Melanocyte of skin (primary cell): ENCODE data around the gene ABHD16A. TPM values are rescaled to one million over a fixed set of nuclear protein-coding genes. Genes with fewer than 3 reads are reported as not detected.

Source experiments
- total RNA-seq, 2 donors: library from RNA; depleted of rRNA; stranded (reverse); fragments of >200 nt; gene quantifications; 2 replicates each; pipeline ENCODE4 v1.2.3, GENCODE V29; 2012

ABHD16A gene
- total RNA-seq = 10 to 100 TPM; 47.0 to 53.0 TPM

GRCh38 chr6:31702819-31703716, at the start of gene ABHD16A:
TSS of gene ABHD16A (minus strand) at chr6:31703324. CDS start at chr6:31703281, 43 bp downstream.

GRCh38 chr6:31739639-31740396, 36.7 kb upstream of the ABHD16A start, which contains the start of gene MSH5:
TSS of gene MSH5 (plus strand) at chr6:31740005. CDS start at chr6:31740467, 462 bp downstream.

GRCh38 chr6:31736021-31736767, 33.1 kb upstream of the ABHD16A start, which contains the start of gene CLIC1:
TSS of gene CLIC1 (minus strand) at chr6:31736530. CDS start at chr6:31736300, 230 bp downstream.

GRCh38 chr6:31728767-31729514, 25.8 kb upstream of the ABHD16A start, which contains the start of gene DDAH2:
TSS of gene DDAH2 (minus strand) at chr6:31729299. CDS start at chr6:31729161, 138 bp downstream.

GRCh38 chr6:31723245-31723979, 20.3 kb upstream of the ABHD16A start, which contains the start of gene MPIG6B:
TSS of gene MPIG6B (plus strand) at chr6:31723373. CDS start at chr6:31723384, 11 bp downstream.

DNA sequence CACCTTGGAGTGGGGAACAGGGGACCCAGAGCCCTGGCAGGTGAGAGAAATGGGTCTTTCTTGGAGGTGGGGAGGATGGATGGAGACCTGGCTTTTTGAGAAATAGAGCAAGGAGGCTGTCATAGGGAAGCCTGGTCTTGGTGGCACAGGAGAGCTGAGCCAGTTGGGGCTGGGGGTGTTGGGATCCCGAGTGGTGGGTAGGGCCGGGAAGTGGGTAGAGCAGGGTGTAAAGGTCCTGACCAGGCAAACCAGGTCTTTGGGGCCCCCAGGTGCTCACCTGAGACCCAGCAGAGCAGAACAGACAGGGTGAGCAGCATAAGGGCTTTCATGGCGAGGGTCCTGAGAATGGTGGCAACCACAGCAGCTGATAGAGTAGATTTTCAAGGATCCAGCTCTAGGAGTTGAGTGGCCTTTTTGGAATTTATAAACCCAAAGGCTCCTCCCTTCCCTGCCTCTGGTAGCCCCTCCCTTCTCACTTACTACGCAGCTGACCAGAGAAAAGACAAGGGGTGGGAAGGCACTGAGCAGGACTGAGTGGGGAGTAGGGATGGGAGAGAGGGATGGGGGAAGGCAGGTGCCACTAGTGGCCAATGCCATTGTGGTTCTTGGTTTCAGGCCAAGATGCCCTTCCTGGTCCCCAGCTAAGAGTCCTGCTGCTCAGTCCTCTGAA, 18.4 kb upstream of the ABHD16A start, which contains the start of gene LY6G6C:
Gene LY6G6C (minus strand): TSS at position 396 of the 670 bp plus-strand sequence. CDS start 67 bp downstream, at position 329.

GRCh38 chr6:31715022-31715958, 12.2 kb upstream of the ABHD16A start, which contains the start of gene LY6G6D:
TSS of gene LY6G6D (plus strand) at chr6:31715348. CDS start at chr6:31715356, 8 bp downstream.

DNA sequence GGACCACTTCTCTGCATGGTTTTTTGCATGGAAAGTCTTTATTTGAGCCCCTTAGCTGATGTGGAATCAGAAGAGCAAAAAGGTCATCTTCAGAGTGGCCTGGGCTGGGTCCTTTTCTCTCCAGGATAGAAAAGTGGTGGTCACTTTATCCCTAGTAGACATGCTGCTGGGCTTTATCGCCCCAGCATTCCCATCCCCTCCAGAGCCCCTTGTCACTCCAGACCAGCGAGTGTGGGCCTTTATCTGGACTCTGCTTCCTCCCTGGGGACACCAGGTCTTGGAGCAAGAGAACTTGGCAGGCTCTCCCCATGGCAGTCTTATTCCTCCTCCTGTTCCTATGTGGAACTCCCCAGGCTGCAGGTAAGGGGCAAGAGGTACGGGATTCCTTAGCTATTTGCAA, 3.5 kb upstream of the ABHD16A start, which contains the start of gene LY6G6F:
Gene LY6G6F (plus strand): TSS at position 268 of the 400 bp plus-strand sequence. CDS start 41 bp downstream, at position 309.

GRCh38 chr6:31680226-31681134, 22.6 kb downstream of the ABHD16A start, which contains the start of gene LY6G5C:
TSS of gene LY6G5C (minus strand) at chr6:31681067. CDS start at chr6:31680373, 694 bp downstream.

DNA sequence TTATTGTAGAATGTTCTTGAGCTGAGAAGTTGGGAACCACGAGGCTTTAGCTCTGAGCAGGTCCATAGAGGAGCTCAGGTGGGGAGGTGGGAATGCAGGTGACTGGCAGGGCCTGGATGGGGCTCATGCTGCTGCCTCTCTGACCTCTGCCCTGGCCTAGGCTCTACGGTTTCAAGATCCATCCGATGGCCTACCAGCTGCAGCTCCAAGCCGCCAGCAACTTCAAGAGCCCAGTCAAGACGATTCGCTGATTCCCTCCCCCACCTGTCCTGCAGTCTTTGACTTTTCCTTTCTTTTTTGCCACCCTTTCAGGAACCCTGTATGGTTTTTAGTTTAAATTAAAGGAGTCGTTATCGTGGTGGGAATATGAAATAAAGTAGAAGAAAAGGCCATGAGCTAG, 33.4 kb downstream of the ABHD16A start, which contains the start of gene LY6G5B:
Gene LY6G5B (plus strand): TSS at position 301 of the 400 bp plus-strand sequence. CDS start 975 bp downstream, outside the sequence.

DNA sequence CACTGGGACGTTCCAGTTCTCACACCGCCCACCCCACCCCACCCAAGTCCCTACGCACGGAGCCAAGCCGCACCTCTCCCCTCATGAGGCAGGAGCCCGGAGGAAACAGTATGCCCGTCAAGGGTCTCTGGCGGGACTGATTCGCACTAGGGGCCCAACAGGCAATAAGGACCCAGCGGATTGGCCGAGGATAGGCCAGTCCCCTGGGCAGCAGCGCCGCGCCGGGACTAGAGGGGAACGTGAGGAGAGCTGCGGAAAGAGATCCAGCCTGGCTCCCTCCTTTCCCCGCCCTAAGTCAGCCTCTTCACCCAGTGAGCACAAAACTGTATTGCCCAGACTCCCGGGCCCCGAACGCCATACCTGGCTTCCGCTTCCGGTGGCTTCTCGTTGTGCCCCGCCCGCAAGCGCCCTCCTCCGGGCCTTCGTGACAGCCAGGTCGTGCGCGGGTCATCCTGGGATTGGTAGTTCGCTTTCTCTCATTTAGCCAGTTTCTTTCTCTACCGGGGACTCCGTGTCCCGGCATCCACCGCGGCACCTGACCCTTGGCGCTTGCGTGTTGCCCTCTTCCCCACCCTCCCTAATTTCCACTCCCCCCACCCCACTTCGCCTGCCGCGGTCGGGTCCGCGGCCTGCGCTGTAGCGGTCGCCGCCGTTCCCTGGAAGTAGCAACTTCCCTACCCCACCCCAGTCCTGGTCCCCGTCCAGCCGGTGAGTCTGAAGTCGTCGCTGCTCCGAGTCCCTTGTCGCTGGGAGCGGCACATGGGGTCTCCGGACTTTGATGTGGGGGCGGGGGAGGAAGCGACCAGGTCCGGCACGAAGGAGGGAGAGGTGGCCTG, 37.4 kb downstream of the ABHD16A start, which contains the start of gene CSNK2B:
Gene CSNK2B (plus strand): TSS at position 580 of the 836 bp plus-strand sequence. CDS start 752 bp downstream, outside the sequence.

DNA sequence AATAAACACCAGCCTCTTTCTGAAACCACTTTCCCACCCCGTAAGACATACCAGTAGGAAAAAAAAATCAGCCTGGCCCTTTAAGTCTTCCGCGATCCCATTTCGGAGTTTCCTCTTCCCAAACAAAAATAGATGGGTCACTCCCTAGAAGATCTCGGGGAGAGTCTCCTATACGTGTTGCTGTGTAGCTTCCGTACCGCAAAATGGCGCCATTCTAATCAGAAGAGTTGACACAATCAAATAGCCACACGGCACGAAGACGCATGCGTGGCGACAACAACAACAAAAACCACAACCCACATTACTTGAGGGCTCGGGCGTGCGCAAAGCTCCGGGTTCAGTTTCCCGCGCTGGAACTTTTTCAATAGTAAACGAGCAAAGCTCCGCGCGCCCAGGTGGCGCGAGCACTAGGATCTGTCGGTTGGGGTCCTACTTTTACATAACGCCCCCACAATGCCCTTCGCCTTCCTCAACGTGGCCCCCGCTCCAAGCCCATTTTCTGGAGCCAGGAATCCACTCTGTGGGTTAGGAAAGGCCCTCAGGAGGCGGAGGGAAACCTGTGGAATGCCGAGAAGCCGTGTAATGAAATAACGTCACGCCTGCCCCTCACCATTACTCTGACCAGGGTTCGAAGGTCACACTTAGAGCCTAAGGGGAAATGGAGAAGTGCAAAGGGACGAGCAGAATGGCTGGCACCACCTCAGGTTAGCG, 38.2 kb downstream of the ABHD16A start, which contains the start of gene GPANK1:
Gene GPANK1 (minus strand): TSS at position 208 of the 711 bp plus-strand sequence. CDS start 519 bp downstream, outside the sequence.

DNA sequence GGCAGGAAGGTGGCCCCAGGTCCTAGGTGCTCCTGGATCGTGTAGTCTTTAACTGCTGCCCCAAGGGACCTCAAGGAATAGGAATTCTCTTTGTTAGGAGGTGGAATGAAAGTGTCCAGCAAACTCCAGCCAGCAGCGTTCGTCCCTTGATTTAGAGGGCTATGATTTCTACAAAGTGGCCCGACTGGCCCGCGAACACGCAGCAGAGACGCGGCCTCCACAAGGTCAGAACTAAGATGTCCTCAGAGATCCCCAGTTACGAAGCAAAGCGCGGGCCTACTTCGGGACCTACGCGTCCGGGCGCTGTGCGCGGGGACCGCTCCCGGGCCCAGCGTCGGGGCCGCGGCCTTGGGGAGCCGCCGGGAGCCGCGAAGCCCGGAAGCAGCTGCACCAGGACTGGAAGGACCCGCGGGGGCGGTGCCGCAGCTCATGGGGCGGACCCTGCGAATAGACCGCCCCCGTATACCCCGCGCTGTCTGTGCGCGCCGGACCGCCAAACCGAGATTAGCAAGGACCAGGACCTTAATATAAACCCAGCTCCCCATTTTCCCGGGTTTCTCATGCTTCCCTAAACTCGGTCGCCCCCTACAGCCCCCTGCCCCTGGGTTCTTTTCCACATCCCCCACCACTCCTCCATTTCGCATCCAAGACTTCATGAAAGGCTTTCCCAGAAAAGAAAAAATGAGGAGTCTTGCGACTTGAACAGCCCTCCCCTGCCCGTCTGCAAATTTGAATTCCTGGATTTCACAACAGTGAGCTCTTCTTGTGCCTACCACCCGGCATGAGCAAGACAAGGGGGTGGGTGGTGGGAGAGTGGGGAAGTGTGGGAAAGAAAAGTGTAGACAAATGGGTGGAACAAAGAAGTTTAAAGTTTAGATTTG, 42.5 kb downstream of the ABHD16A start, which contains the start of gene C6orf47:
Gene C6orf47 (minus strand): TSS at position 398 of the 881 bp plus-strand sequence. CDS start 831 bp downstream, outside the sequence.

